HG02642 (cell line): Measurements from ENCODE around the gene DNAH9.

Source experiments
- ATAC-seq: cut with Tn5 transposase; IDR thresholded peaks from one replicate; pipeline ENCODE4 v1.9.1; 2021; ENCODE audit warnings: mild to moderate bottlenecking; ENCODE audit not compliant: unreplicated experiment, poor library complexity

The DNAH9 gene

DNA sequence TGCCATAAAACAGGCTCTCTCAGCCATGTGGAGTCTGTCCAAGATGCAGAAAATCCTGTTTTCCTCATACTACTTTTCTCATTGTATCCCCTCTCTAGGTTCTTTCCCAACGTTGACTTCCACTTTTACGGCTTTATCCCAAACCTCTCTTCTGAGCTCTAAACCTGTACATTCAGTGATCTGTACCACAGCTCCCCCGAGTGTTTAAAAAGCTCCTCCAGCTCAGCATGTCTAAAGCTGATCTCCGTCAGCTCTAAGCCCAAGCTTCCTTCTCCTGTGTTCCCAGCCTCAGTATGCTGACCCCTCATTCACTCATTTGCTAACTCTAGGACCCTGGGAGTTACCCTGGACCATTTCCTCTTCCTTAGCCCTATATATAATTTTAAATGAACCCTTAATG, 144.6 kb downstream of the DNAH9 start:
- ATAC-seq = no peak

DNA sequence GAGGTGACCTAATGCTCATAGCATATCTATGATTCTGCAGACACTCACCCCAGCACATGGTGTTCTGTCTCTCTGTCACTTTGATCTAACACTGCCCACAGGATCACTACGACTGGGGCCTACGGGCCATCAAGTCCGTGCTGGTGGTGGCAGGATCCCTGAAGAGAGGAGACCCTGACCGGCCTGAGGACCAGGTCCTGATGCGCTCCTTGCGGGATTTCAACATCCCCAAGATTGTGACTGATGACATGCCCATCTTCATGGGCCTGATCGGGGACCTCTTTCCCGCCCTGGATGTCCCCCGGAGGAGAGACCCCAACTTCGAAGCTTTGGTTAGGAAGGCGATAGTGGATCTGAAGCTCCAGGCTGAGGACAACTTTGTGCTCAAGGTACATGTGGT, 146.4 kb downstream of the DNAH9 start:
- ATAC-seq = no peak

DNA sequence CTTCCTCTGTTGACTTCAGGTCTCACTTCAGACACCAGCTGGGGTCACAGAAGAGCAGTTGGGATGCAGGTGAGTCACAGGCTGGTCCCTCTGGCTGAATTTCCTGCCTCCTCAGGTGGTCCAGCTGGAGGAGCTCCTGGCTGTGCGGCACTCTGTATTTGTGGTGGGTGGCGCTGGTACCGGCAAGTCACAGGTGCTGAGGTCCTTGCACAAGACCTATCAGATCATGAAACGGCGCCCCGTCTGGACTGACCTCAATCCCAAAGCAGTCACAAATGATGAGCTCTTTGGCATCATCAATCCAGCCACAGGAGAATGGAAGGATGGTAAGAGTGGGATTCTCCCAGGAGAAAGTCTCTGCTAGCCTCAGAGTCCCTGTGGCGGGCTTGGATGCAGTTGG, 149.2 kb downstream of the DNAH9 start:
- no peak for ATAC-seq

DNA sequence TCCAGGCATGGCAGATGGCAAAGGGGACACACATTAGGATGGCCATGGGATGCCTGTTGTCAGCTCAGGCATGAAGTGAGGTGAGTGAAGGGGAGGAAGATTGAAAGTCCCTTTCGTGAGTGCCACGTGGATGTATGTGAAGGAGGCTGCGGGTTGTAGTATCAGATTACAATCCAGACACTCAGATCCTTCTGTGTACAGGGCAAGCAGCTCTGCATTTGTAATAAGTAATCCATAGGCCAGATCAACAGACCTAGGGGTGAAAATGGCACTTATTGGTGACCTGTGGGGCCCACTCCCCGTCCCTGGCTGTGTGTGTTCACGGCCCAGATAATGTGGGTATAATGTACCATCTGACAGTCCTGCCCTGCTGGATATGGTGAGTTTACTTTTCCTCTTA, 159.5 kb downstream of the DNAH9 start:
- ATAC-seq = no peak

DNA sequence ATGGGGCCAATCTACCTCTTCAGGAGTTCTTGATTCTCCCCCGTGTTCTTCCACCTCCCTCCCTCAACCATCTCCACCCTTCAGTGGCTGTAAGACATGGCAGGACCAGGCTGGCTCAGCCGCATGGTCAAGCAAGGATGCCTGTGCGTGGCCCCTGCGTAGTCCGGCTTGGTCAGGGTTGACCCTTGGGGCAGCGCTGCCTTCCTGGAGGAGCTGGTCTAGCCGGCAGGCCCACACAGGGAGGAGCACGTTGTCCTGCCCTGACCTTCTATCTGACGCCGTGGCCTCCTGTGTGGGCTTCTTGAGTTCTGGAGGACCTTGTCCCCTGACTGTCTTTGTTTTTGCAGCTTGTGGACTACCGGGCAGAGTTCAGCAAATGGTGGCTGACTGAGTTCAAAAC, 169.8 kb downstream of the DNAH9 start:
- ATAC-seq = no peak

DNA sequence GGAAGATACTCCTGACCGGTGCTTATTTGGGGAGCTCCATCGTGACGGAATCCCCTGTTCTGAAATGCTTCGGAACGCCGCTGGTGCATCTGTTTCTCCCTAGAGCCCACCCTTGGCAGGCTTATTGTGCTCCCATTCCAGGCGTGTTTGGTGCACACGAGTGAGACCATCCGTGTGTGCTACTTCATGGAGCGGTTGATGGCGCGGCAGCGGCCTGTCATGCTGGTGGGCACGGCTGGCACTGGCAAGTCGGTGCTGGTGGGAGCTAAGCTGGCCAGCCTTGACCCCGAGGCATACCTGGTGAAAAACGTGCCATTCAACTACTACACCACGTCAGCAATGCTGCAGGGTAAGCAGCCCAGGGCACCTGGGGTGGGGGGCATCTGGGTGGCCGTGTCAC, 170.7 kb downstream of the DNAH9 start:
- no peak for ATAC-seq

DNA sequence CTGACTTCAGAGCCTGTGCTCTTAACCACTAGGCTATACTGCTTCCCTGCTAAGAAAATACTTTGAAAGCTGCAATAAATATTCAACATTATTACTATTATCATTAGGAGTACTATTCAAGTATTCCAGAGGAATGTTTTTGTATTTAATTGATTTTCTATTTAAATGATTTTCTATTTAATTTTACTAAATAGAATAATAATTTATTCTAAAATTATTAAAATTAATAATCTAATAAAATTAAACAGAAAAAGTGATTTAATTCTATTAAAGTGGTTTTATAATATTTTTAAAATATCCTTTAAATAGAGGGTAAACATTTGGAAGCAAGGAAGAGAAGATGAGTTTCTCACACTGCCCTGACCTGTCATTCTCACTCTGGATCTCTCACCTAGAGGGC, 173.8 kb downstream of the DNAH9 start:
- ATAC-seq = no peak

DNA sequence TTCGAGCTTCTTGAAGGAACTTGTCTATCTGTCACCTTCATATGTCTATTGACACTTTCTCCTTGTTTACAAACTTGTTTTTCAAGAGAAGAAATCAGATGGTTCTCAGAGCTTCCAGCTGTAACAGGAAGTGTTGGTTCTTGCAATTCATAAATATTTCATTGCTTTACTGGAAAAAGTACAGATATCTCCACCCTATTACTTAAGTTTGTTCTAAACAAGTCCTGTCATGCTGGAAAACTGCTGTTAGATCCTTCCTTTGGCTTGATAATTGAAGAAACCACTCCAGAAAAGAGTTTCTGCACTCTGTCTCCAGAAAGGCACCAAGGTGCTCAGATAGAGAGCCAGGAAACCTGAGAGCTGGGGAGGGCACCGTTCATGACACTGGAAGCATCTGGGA, 181.6 kb downstream of the DNAH9 start:
- ATAC-seq = no peak

DNA sequence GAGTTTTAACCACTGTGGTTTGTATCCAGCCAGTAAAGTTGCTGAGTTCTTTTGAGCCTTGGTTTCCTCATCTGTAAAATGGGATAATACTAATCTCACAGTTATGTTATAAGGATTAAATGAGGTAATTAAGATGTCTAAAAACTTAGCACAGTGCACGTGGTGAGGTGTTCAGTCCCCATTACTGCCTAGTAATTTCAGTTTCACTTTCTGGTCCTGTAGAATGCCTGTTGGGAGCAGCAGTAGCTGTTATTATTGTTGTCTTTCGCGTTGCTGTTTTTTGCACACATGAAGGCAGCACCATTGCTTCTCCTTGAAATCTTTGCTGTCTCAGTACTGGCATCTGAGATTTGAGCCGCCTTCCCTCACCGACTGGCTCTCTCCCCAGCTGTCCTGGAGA, 182.4 kb downstream of the DNAH9 start:
- ATAC-seq = no peak

DNA sequence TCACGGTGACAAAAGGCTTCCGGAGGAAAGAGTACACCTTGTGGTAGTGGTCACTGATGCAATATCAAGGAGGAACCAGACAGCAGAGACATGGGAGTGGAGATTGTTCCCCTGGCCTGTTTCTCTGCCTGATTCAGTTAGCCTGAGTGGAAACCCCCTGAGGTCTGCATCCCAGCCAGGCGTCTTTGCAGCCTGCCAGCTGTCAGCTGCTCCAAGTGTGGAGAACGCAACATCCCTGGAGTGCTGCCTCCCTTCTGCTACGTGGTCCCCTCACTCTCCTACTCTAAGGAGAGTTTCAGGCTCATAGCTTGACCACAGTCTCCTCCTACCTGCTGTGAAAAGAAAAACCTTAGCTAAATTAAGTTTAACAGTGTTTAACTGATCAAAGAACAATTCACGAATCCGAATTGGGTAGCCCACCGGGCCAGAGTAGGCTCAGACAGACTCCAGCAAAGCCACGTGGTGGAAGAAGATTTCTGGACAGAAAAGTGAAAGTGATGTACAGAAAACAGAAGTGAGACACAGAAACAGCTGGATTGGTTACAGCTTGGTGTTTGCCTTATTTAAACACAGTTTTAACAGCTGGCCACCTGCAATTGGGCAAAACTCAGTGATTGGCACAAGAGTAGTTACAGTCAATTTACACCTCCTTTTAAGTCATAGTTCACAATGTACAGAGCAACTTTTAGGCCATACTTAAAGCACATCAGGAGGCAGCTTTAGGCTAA, 188.6 kb downstream of the DNAH9 start:
- no peak for ATAC-seq

DNA sequence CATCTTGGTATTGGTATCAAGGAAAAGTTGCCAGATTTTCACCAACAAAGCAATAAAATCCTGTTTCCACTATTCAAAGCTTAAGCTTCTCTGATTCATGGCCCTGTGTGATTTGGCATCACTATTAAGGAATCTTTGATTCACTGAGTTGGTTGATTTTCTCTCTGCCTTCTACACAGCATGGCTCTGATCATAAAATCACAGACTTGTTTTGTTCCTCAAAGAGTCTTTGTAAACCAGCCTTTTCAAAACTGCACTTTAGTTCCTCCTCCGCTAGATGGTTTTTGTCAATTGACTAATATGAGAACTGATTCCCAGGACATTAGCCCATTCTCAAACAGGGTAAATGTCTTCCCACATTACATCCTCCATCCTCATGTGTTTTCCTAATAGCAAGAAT, 197.6 kb downstream of the DNAH9 start:
- ATAC-seq = no peak

DNA sequence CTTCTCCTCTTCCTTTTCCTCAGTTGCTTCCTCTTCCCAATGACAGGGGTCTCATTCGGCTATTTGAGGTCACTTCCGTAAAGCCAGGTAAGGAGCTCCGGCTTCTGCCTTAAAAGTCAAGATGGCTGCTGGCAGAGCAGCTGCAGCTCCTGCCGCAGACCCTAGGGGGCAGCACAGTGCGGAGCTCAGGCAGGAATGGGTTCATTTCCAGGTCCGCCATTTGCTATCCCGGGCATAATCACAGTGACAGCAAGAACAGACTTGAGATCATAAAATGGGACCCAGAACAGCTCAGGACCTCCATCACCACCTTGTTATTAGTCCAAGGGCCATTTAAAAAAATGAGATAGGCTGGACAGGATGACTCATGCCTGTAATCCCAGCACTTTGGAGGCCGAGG, 199.5 kb downstream of the DNAH9 start:
- ATAC-seq = no peak

DNA sequence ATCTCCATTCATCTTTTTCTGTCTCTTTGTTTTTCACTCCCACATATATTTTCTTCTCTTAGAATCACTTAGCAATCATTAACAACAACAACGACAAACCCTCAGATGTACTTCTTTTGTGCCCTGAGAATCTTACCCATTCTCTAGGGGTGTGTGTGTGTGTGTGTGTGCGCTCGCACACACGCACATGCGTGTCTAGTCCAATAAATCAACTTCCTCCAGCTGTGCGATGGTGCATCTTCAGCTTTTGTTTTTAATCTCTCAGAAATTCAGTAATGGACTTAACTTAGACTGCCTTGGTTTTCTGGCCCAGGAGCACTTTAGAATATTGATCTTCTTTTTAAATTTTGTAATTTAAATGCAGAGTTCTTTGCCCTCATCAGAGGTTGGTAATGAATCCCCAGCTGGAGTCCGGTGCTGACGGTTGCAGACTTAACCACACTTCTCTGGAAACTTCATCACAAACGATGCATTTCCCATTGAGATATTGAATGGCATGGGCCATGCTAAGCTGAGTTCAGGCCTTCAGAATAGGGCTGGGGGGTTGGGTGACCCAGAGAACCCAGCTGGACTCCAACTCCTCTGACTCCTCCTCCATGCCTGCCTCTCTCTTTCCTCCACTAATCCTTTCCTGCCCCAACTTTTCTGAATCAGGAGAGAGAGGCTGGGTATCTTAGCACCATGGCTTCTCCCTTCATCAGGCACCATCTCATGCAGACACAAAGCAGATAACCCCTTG, 205.1 kb downstream of the DNAH9 start:
- ATAC-seq = no peak

DNA sequence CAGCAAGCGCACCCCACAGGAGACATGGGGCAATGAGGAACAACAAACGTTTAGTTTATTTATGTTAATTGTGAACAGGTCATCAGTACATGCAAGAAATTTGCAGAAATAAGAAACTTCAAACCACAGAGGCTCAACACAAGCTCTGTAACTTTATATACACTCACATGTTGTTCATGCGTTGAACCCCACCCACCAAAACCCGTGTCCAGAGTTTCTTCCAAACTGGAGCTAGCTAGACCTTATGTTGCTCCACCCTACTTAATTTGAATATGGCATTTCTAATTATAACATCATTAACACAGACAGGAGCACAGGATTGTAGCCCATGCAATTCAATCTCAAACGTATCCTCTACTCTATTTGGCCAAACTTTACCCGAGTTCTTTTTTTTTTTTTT, 206.9 kb downstream of the DNAH9 start:
- ATAC-seq = no peak

DNA sequence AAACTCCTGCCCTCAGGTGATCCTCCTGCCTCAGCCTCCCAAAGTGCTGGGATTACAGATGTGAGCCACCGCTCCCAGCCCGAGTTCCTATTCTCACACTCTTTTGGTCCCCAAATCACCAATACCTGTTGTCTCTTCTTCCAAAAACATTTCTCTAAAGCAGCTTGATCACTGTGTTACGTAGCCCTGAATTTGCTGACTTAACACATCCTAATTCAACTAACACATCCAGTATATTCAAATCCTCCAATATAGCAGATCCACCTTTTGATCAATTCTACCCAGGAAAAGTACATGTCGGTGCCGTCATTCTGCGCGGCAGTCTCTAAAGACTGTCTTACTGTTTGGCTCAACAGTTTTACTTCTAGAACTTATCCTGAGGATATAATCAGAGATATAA, 207.7 kb downstream of the DNAH9 start:
- no peak for ATAC-seq

DNA sequence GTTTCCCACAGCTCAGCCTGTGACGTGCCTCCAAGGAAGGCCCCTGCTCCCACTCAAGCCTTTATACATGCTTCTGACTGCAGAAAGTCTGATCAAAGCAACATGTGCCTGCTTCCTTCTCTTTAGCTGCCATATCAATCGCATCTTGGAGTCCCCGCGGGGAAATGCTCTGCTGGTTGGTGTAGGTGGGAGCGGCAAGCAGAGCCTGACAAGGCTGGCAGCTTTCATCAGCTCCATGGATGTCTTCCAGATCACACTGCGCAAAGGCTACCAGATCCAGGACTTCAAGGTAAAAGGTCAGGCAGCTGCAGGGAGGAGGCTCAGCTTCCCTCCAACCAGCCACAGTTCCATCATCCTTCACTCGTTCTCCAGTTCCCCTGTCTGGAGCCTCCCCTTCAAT, 209.3 kb downstream of the DNAH9 start:
- no peak for ATAC-seq

DNA sequence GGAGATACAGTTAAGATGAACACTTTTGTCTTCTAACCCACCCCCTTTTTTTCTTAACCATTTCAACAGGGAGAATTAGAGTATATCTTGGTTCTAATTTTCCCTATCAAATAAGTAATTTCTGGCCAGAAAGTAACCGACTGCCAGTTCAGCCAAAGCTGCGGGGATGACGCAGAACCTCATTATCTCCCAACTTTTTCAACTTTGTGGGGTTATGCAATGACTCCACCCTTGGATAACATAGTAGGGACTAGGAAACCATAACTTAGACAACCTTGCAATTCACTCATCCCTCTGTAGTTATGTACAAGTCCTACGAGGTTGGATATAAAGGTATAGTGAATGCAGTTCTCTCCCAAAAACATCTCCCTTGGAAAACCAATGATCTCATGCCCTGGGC, 215.0 kb downstream of the DNAH9 start:
- ATAC-seq = no peak

DNA sequence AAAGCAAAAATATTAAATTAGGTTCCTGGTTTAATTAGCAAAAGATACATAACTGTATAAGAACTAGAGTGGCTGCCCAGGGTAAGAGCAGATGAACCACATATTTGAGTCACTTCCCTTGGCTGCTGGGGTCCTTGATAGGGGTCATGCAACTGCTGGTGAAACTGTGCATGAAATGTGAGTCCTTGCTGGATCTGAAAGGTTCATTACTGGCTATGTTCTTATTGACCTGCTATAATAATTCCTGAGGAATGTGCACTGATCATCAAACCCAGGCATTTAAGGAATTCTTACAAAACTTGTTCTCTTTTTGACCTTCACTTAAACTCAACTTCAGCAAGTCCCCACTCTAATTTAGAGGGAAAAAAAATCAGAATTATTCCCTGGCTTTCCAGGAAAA, 215.6 kb downstream of the DNAH9 start:
- no peak for ATAC-seq

DNA sequence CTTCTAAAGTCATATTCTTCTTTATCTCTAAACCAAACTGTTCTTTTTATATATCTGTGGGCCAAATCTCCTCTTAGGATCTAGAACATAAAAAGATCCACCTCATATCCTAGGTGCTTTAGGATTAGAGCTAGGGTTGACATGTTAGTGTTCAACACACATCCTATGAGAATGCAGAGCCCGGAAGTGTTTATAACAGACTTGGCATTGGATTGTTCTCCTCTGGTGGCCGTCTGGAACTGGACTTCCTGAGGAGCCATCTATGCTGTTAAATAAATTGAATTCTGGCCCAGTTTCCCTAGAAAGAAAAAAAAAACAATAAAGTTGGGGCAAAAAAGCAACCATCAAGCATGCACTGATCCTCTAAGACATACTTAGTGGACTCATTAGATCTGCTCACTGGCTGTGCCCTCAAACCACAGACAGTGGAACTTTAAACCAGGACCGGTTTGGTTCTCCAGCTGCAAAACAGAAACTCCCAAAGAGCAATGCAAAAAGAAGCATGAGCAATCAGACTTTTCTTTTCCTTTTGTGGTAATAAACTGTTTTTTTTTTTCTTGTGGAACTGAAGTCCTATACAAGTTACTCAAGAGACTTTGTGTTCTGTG, 216.5 kb downstream of the DNAH9 start:
- no peak for ATAC-seq

DNA sequence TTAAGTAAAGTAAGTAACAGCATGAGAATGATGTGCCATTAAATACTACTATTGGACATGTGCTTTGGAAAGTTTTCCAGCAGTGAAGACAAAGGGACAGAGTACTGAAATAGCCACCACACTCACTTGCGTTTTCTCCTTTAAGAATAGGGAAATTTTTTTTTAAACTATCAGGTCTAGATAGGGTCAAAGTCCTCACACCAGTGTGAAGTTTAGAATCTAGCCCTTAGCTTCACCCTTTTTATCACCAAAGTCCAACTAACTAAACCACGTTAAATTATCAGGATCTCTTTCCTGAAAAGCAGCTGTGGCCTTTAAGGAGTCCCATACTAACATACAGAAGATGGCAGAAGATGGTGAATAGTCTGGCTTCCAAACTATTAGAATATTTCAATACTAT, 218.1 kb downstream of the DNAH9 start:
- no peak for ATAC-seq

DNA sequence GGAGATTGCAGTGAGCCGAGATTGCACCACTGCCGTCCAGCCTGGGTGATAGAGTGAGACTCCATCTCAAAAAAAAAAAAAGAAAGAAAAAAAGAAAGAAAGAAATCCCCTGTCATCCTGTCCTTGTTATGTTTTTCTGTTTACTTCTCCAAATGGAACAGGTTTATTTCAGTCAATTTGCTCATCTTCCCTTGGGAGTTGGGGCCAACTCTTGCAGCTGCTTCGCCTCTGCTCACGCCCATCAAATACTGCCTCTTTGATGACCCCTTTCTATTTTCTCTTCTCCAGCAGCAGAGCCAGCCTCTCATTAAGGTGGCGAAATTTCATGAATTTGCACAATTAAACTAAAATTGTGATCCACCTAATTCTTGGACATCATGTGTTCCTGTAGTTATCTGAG, 225.6 kb downstream of the DNAH9 start:
- ATAC-seq = no peak
